H1 (cell line): ENCODE results near the gene GPR135. TPM values are rescaled to one million over a fixed set of nuclear protein-coding genes. Genes with fewer than 3 reads are reported as not detected.

Experiments
- CTCF ChIA-PET: fragments of 300-600 bp; sonication (Branson Sonifier 250); formaldehyde crosslinking; loops from one replicate; lab custom pipeline; 2021; ENCODE audit not compliant: partially characterized antibody; lab: Charles Lee
- POLR2A ChIA-PET: fragments of 300-600 bp; sonication (Branson Sonifier 250); formaldehyde crosslinking; loops from one replicate; lab custom pipeline; 2021; ENCODE audit warnings: inconsistent platforms; ENCODE audit not compliant: partially characterized antibody; lab: Charles Lee
- DNase-seq, 2 experiments: peaks; one replicate each; pipeline versions ENCODE4 v3.0.0 to v3.0.0-alpha.2; 2010 to 2022; ENCODE audit warnings: low spot score in 2 of 2, low read depth in 1 of 2, mixed read lengths in 1 of 2
- FAIRE-seq: peaks from 2 replicates; lab custom pipeline; 2011; peaks lifted over from hg19 to GRCh38; lab: Jason Lieb, UNC
- H2AFZ ChIP-seq: 2 replicates; pipeline ENCODE4 v1.8.1; 2012; ENCODE audit warnings: low read length, inconsistent platforms
- H2AK5ac ChIP-seq: 2 replicates; pipeline ENCODE4 v1.6.1; 2013; ENCODE audit warnings: low read depth, low read length
- H2BK120ac ChIP-seq: replicated peaks from 2 replicates; pipeline ENCODE3; 2013; ENCODE audit warnings: low read depth, low read length, inconsistent platforms
- H2BK12ac ChIP-seq: 2 replicates; pipeline ENCODE4 v1.6.1; 2013; ENCODE audit warnings: low read depth, low read length
- H2BK15ac ChIP-seq: 2 replicates; pipeline ENCODE4 v1.6.1; 2013; ENCODE audit warnings: low read length
- H2BK20ac ChIP-seq: 2 replicates; pipeline ENCODE4 v1.6.1; 2013; ENCODE audit warnings: low read length
- H2BK5ac ChIP-seq: 2 replicates; pipeline ENCODE4 v1.6.1; 2013; ENCODE audit warnings: low read depth, low read length
- H3K14ac ChIP-seq: 2 replicates; pipeline ENCODE4 v1.6.1; 2013; ENCODE audit warnings: inconsistent platforms; ENCODE audit not compliant: insufficient read length
- H3K18ac ChIP-seq: 2 replicates; pipeline ENCODE4 v1.6.1; 2013; ENCODE audit warnings: low read length; ENCODE audit errors: extremely low read depth
- H3K23ac ChIP-seq: 2 replicates; pipeline ENCODE4 v1.6.1; 2013; ENCODE audit warnings: inconsistent platforms; ENCODE audit not compliant: insufficient read length
- H3K23me2 ChIP-seq: 2 replicates; pipeline ENCODE4 v1.6.1; 2013; ENCODE audit warnings: low read depth, low read length
- H3K27ac ChIP-seq: 2 replicates; pipeline ENCODE4 v1.6.1; 2011; ENCODE audit warnings: low read depth, low read length, inconsistent platforms
- H3K27me3 ChIP-seq, 4 experiments: replicated peaks in 1 of 4; 1 replicate in 1 of 4; 2 replicates in 3 of 4; pipeline versions ENCODE4 v1.6.1 to v1.8.1; 2011 to 2013; ENCODE audit warnings: low read length in 3 of 4, mild to moderate bottlenecking in 3 of 4, inconsistent platforms in 2 of 4, mixed read lengths in 2 of 4, moderate library complexity in 1 of 4; ENCODE audit not compliant: control insufficient read depth in 3 of 4, insufficient read depth in 3 of 4; ENCODE audit errors: extremely low read depth in 1 of 4
- H3K36me3 ChIP-seq, 4 experiments: 2 replicates each; pipeline versions ENCODE4 v1.6.1 to v1.8.1; 2011 to 2013; ENCODE audit warnings: mild to moderate bottlenecking in 4 of 4, low read length in 3 of 4, moderate library complexity in 2 of 4, control low read depth in 1 of 4, inconsistent platforms in 1 of 4; ENCODE audit not compliant: insufficient read depth in 4 of 4, control insufficient read depth in 2 of 4
- H3K4ac ChIP-seq: replicated peaks from 2 replicates; pipeline ENCODE3; 2013; ENCODE audit warnings: low read length, low read depth, mixed read lengths, inconsistent platforms; ENCODE audit not compliant: insufficient read length
- H3K4me1 ChIP-seq, 4 experiments: replicated peaks in 1 of 4; 1 replicate in 1 of 4; 2 replicates in 3 of 4; pipeline versions ENCODE4 v1.6.1 to v1.8.1; 2011 to 2013; ENCODE audit warnings: low read length in 3 of 4, inconsistent platforms in 2 of 4, mixed read lengths in 1 of 4; ENCODE audit not compliant: insufficient read depth in 4 of 4, control insufficient read depth in 3 of 4
- H3K4me2 ChIP-seq, 2 experiments: 2 replicates each; pipeline versions ENCODE4 v1.6.1 to v1.8.1; 2011 to 2013; ENCODE audit warnings: low read depth in 2 of 2, low read length in 2 of 2, control low read depth in 1 of 2, inconsistent platforms in 1 of 2, mild to moderate bottlenecking in 1 of 2; ENCODE audit not compliant: insufficient read depth in 1 of 2
- H3K4me3 ChIP-seq, 4 experiments: fragments of 200-600, 300-600 bp in 1 of 4; sonication (generic), shearing (Covaris generic), sonication (Bioruptor Twin) in 1 of 4; 2 replicates each; pipeline versions ENCODE4 v1.5.1 to v1.8.1; 2011 to 2016; ENCODE audit warnings: low read length in 4 of 4, low read depth in 3 of 4, control low read depth in 2 of 4, inconsistent platforms in 2 of 4, mild to moderate bottlenecking in 2 of 4, mixed read lengths in 1 of 4, moderate library complexity in 1 of 4; ENCODE audit not compliant: insufficient read depth in 2 of 4; ENCODE audit errors: extremely low read depth in 1 of 4
- H3K56ac ChIP-seq: replicated peaks from 2 replicates; pipeline ENCODE3; 2013; ENCODE audit warnings: low read depth, mild to moderate bottlenecking, mixed read lengths, low read length, inconsistent platforms; ENCODE audit not compliant: insufficient read length
- H3K79me1 ChIP-seq: 2 replicates; pipeline ENCODE4 v1.6.1; 2013; ENCODE audit warnings: low read depth, low read length, control low read depth
- H3K79me2 ChIP-seq, 2 experiments: 2 replicates each; pipeline versions ENCODE4 v1.6.1 to v1.8.1; 2012 to 2013; ENCODE audit warnings: low read length in 2 of 2, mild to moderate bottlenecking in 2 of 2, inconsistent platforms in 1 of 2; ENCODE audit not compliant: insufficient read depth in 2 of 2, control insufficient read depth in 1 of 2
- H3K9ac ChIP-seq, 4 experiments: replicated peaks in 1 of 4; 1 replicate in 1 of 4; 2 replicates in 3 of 4; pipeline versions ENCODE4 v1.6.1 to v1.8.1; 2011 to 2013; ENCODE audit warnings: low read depth in 3 of 4, low read length in 3 of 4, control low read depth in 2 of 4, mild to moderate bottlenecking in 2 of 4, moderate library complexity in 2 of 4, inconsistent platforms in 1 of 4; ENCODE audit errors: extremely low read depth in 1 of 4
- H3K9me3 ChIP-seq, 2 experiments: 2 replicates each; pipeline versions ENCODE4 v1.6.1 to v1.8.1; 2012 to 2013; ENCODE audit warnings: mild to moderate bottlenecking in 2 of 2, moderate library complexity in 2 of 2, control low read depth in 1 of 2, inconsistent platforms in 1 of 2, low read depth in 1 of 2, low read length in 1 of 2, mixed read lengths in 1 of 2; ENCODE audit not compliant: insufficient read depth in 2 of 2
- H4K20me1 ChIP-seq, 2 experiments: replicated peaks in 1 of 2; 2 replicates each; pipeline versions ENCODE3 to v1.8.1; 2011 to 2013; ENCODE audit warnings: inconsistent platforms in 2 of 2, low read length in 2 of 2, mild to moderate bottlenecking in 1 of 2; ENCODE audit not compliant: insufficient read depth in 2 of 2, control insufficient read depth in 1 of 2
- H4K5ac ChIP-seq: 2 replicates; pipeline ENCODE4 v1.6.1; 2013; ENCODE audit warnings: low read length, low read depth, mixed read lengths, inconsistent platforms; ENCODE audit not compliant: insufficient read length
- H4K8ac ChIP-seq: 2 replicates; pipeline ENCODE4 v1.8.0; 2013; ENCODE audit warnings: mild to moderate bottlenecking, moderate library complexity, low read length, inconsistent platforms; ENCODE audit not compliant: insufficient read depth; ENCODE audit errors: extremely low read depth
- H4K91ac ChIP-seq: replicated peaks from 2 replicates; pipeline ENCODE3; 2013; ENCODE audit warnings: low read length, mixed read lengths, inconsistent platforms; ENCODE audit not compliant: insufficient read length
- CHD1 ChIP-seq: IDR thresholded peaks from 2 replicates; pipeline ENCODE4 v1.6.1; 2012; ENCODE audit warnings: low read depth, low read length, improper control_type of control experiment
- CTBP2 ChIP-seq: IDR thresholded peaks from 2 replicates; pipeline ENCODE4 v1.7.0; 2011; ENCODE audit warnings: borderline replicate concordance, mild to moderate bottlenecking, moderate library complexity, mixed read lengths, low read length; ENCODE audit not compliant: insufficient read depth, insufficient read length
- EP300 ChIP-seq, 2 experiments: IDR thresholded peaks; 1 replicate in 1 of 2; 2 replicates in 1 of 2; pipeline ENCODE4 v1.6.1; 2011 to 2012; ENCODE audit warnings: low read depth in 2 of 2, low read length in 2 of 2, mild to moderate bottlenecking in 2 of 2, borderline replicate concordance in 1 of 2, inconsistent platforms in 1 of 2, moderate library complexity in 1 of 2
- RXRA ChIP-seq: IDR thresholded peaks from 2 replicates; pipeline ENCODE4 v1.6.1; 2011; ENCODE audit warnings: low read depth, mild to moderate bottlenecking, low read length, moderate library complexity; ENCODE audit not compliant: insufficient read depth
- SIX5 ChIP-seq: IDR thresholded peaks from 2 replicates; pipeline ENCODE4 v1.6.1; 2011; ENCODE audit warnings: mild to moderate bottlenecking, low read depth, low read length
- SUZ12 ChIP-seq: fragments of 200-600 bp; sonication (generic); IDR thresholded peaks from 2 replicates; pipeline ENCODE4 v1.6.1; 2012; ENCODE audit warnings: mild to moderate bottlenecking, inconsistent platforms, low read length, moderate library complexity, mixed read lengths
- TAF1 ChIP-seq: IDR thresholded peaks from 2 replicates; pipeline ENCODE4 v1.6.1; 2011; ENCODE audit warnings: mild to moderate bottlenecking, low read depth, low read length
- TCF12 ChIP-seq: IDR thresholded peaks from 2 replicates; pipeline ENCODE4 v1.6.1; 2011; ENCODE audit warnings: low read depth, mild to moderate bottlenecking, low read length
- YY1 ChIP-seq: IDR thresholded peaks from 2 replicates; pipeline ENCODE4 v1.6.1; 2011; ENCODE audit warnings: low read depth, mild to moderate bottlenecking, low read length
- WGBS, 2 experiments: shearing (Covaris generic) in 1 of 2; methylation state at CpG; one replicate each; pipeline versions ENCODE4 v1.1.6 to v1.1.7; 2013 to 2015; ENCODE audit warnings: low lambda C conversion rate in 2 of 2, mixed read lengths in 2 of 2, inconsistent platforms in 1 of 2, low coverage in 1 of 2, missing lambda C conversion rate in 1 of 2; ENCODE audit not compliant: insufficient replicate concordance in 2 of 2, insufficient coverage in 1 of 2, insufficient read length in 1 of 2; ENCODE audit errors: extremely low coverage in 1 of 2, missing lambda C conversion rate in 1 of 2; 5-methylcytosine and 5-hydroxymethylcytosine counted together
- polyA plus RNA-seq, 7 experiments: library from polyadenylated mRNA; depleted of rRNA in 3 of 7; stranded (reverse) in 5 of 7; unstranded in 2 of 7; fragments of >200 nt in 5 of 7; fragments of 200-250 nt in 2 of 7; gene quantifications; 1 replicate in 5 of 7; 2 replicates in 1 of 7; 4 replicates in 1 of 7; pipeline versions ENCODE4 v1.2.1 to v1.2.3, GENCODE V29; 2011 to 2013; ENCODE audit warnings: missing spikeins in 2 of 7, mixed read lengths in 2 of 7
- total RNA-seq: library from RNA; stranded (reverse); fragmentation: NEBNext Ultra II Directional; extraction: Animal tissue kit (Norgen Biotek cat#: 25700); gene quantifications from 2 replicates; pipeline ENCODE4 v1.2.1, GENCODE V29; 2021
- TF ChIP-seq, protein P1 (sequence below): IDR thresholded peaks from 2 replicates; pipeline ENCODE4 v1.6.1; 2012; ENCODE audit warnings: inconsistent platforms

Gene GPR135
- total and polyA plus RNA-seq, 2 of the 8 experiments (the other 6 are each of a cell fraction or from before 2014, with no cell fraction given) = 0.48 to 1.1 TPM

DNA sequence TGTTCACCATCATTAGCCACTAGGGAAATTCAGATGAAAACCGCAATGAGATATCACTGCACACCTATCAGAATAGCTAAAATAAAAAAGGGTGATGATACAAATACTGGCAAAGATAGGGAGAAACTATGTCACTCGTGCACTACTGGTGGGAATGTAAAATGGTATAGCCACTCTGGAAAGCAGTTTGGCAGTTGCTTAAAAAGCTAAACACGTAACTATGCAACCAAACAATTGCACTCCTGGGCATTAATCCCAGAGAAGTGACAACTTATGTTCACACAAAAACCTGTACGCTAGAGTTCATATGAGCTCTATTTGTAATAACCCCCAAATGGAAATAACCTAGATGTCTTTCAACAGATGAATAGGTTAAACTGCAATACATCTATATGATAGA lies 35.4 kb downstream of the GPR135 start:
- POLR2A ChIA-PET = no interaction called here
- H3K79me2 ChIP-seq = no peaks in the 10 kb centered on the region
- CTCF ChIA-PET = interaction anchor here (2.5 to 2.8 kb wide), 2 partner anchors 14 to 305 kb away, joined by 6 to 10 read pairs; no protein-coding TSS in a partner anchor
- H4K8ac ChIP-seq = no peak overlapping the region
- H3K23me2 ChIP-seq = no peaks in the 10 kb centered on the region
- no peak overlapping the region for H2BK5ac ChIP-seq
- no peak overlapping the region for H3K14ac ChIP-seq
- FAIRE-seq = no peak
- H3K4ac ChIP-seq = no peak overlapping the region
- H3K27me3 ChIP-seq = no peaks in the 10 kb centered on the region
- no peak overlapping the region for H3K27ac ChIP-seq
- no peak overlapping the region for H2BK15ac ChIP-seq
- H4K20me1 ChIP-seq = no peaks in the 10 kb centered on the region
- H3K23ac ChIP-seq = no peak overlapping the region
- H4K91ac ChIP-seq = no peak overlapping the region
- H3K4me3 ChIP-seq = no peak overlapping the region
- H2BK12ac ChIP-seq = no peak overlapping the region
- no peak for DNase-seq
- no peak overlapping the region for H2BK120ac ChIP-seq
- no peak overlapping the region for H3K56ac ChIP-seq
- H3K36me3 ChIP-seq = no peaks in the 10 kb centered on the region
- no peaks in the 10 kb centered on the region for H3K9me3 ChIP-seq
- no peak overlapping the region for H3K4me2 ChIP-seq
- no peak overlapping the region for H3K18ac ChIP-seq
- H2AK5ac ChIP-seq = no peak overlapping the region
- no peak overlapping the region for H4K5ac ChIP-seq
- no peaks in the 10 kb centered on the region for H3K79me1 ChIP-seq
- no peaks in the 10 kb centered on the region for H3K4me1 ChIP-seq
- 94% methylated on average over 4 of the region's 4 CpGs; no CpG with 5 or more reads in 1 of the 2 experiments for WGBS, 2 experiments
- no peak overlapping the region for H3K9ac ChIP-seq
- H2AFZ ChIP-seq = no peak overlapping the region
- H2BK20ac ChIP-seq = no peak overlapping the region
- TF ChIP-seq CTBP2 = no peak
- no peak for TF ChIP-seq RXRA
- no peak for TF ChIP-seq SUZ12
- no peak for TF ChIP-seq CHD1
- TF ChIP-seq SIX5 = no peak
- TF ChIP-seq, protein P1, sequence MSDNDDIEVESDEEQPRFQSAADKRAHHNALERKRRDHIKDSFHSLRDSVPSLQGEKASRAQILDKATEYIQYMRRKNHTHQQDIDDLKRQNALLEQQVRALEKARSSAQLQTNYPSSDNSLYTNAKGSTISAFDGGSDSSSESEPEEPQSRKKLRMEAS = no peak
- no peak for TF ChIP-seq TAF1
- no peak for TF ChIP-seq TCF12
- TF ChIP-seq EP300 (IDR thresholded peaks at IDR 0.05; ENCODE audit: borderline replicate concordance in 1 of 2, low read depth in 2 of 2, low read length in 2 of 2) = no peak
- no peak for TF ChIP-seq YY1
